Hepatocyte (in vitro differentiated cells): ENCODE data around the gene NUCKS1. TPM values are rescaled to one million over a fixed set of nuclear protein-coding genes. Genes with fewer than 3 reads are reported as not detected.

Experiments used
- DNase-seq: peaks from one replicate; pipeline ENCODE4 v3.0.0-alpha.2; 2016; ENCODE audit warnings: low spot score
- H2AFZ ChIP-seq: fragments of 200-600 bp; sonication (generic); 2 replicates; pipeline ENCODE4 v1.6.0; 2016; ENCODE audit warnings: antibody characterized with exemption, mild to moderate bottlenecking
- H3K27ac ChIP-seq: fragments of 200-600 bp; sonication (generic); 2 replicates; pipeline ENCODE4 v1.5.1; 2016; ENCODE audit warnings: mild to moderate bottlenecking
- H3K27me3 ChIP-seq: fragments of 200-600 bp; sonication (generic); 2 replicates; pipeline ENCODE4 v1.6.1; 2016
- H3K36me3 ChIP-seq: fragments of 200-600 bp; sonication (generic); replicated peaks from 2 replicates; pipeline ENCODE4 v1.5.1; 2016; ENCODE audit warnings: low read depth; ENCODE audit not compliant: insufficient read depth
- H3K4me1 ChIP-seq: fragments of 200-600 bp; sonication (generic); 2 replicates; pipeline ENCODE4 v1.5.1; 2016; ENCODE audit warnings: mild to moderate bottlenecking, moderate library complexity; ENCODE audit not compliant: insufficient read depth
- H3K4me2 ChIP-seq: fragments of 200-600 bp; sonication (generic); 2 replicates; pipeline ENCODE4 v1.6.0; 2016
- H3K4me3 ChIP-seq: fragments of 200-600 bp; sonication (generic); 2 replicates; pipeline ENCODE4 v1.5.1; 2016; ENCODE audit warnings: mild to moderate bottlenecking
- H3K79me2 ChIP-seq: fragments of 200-600 bp; sonication (generic); 2 replicates; pipeline ENCODE4 v1.6.0; 2017; ENCODE audit warnings: mild to moderate bottlenecking
- H3K9me2 ChIP-seq: fragments of 200-600 bp; sonication (generic); replicated peaks from 2 replicates; pipeline ENCODE4 v1.6.0; 2017; ENCODE audit warnings: mild to moderate bottlenecking; ENCODE audit not compliant: insufficient read depth
- H3K9me3 ChIP-seq: fragments of 200-600 bp; sonication (generic); 2 replicates; pipeline ENCODE4 v1.5.1; 2016; ENCODE audit warnings: low read depth, mild to moderate bottlenecking
- H4K20me1 ChIP-seq: fragments of 200-600 bp; sonication (generic); 2 replicates; pipeline ENCODE4 v1.6.0; 2016; ENCODE audit warnings: mild to moderate bottlenecking; ENCODE audit not compliant: insufficient read depth, poor library complexity, severe bottlenecking
- CTCF ChIP-seq: fragments of 200-600 bp; sonication (generic); IDR thresholded peaks from 2 replicates; pipeline ENCODE4 v1.5.1; 2016; ENCODE audit warnings: antibody characterized with exemption, mild to moderate bottlenecking; ENCODE audit not compliant: poor library complexity
- EZH2 ChIP-seq: fragments of 200-600 bp; sonication (generic); IDR thresholded peaks from 2 replicates; pipeline ENCODE4 v1.6.1; 2016; ENCODE audit warnings: antibody characterized with exemption, mild to moderate bottlenecking, borderline replicate concordance
- EZH2phosphoT487 ChIP-seq: fragments of 200-600 bp; sonication (generic); IDR thresholded peaks from one replicate; pipeline ENCODE4 v1.6.1; 2018; ENCODE audit warnings: antibody characterized with exemption, mild to moderate bottlenecking, low read depth, moderate library complexity; ENCODE audit not compliant: unreplicated experiment, severe bottlenecking
- WGBS: methylation state at CpG from one replicate; pipeline ENCODE4 v1.1.6; 2016; ENCODE audit warnings: low lambda C conversion rate; ENCODE audit errors: missing lambda C conversion rate; 5-methylcytosine and 5-hydroxymethylcytosine counted together
- polyA plus RNA-seq: library from polyadenylated mRNA; unstranded; fragments of >200 nt; fragmentation: Nextera tagmentation; extraction: Ambion mirVana; gene quantifications from 2 replicates; pipeline ENCODE4 v1.2.1, GENCODE V29; 2016
- total RNA-seq: library from RNA; depleted of rRNA; stranded (reverse); fragments of >200 nt; gene quantifications from 2 replicates; pipeline ENCODE4 v1.2.3, GENCODE V29; 2014

Gene NUCKS1
- total and polyA plus RNA-seq, 2 experiments from 2014 or later: 28.4 to 143 TPM

GRCh38 chr1:205741681-205742080 lies 8.3 kb downstream of the NUCKS1 start:
- Histone ChIP-seq H2AFZ (no peak overlapping the region), H4K20me1 (peaks cover 75% of the 10 kb centered on the region), H3K4me2 (peak overlapping the region; percentile 28), H3K27ac (peak overlapping the region; percentile 4), H3K4me1 (peaks cover 21% of the 10 kb centered on the region), H3K9me2 (no peaks in the 10 kb centered on the region), H3K9me3 (no peaks in the 10 kb centered on the region), H3K4me3 (no peak overlapping the region), H3K27me3 (no peaks in the 10 kb centered on the region), H3K79me2 (peaks cover 98% of the 10 kb centered on the region), H3K36me3 (no peaks in the 10 kb centered on the region)
- no peak for TF ChIP-seq EZH2
- no peak for TF ChIP-seq EZH2phosphoT487
- TF ChIP-seq CTCF: no peak
- 57% methylated on average over 1 of the region's 1 CpG for WGBS
- DNase-seq: no peak

DNA sequence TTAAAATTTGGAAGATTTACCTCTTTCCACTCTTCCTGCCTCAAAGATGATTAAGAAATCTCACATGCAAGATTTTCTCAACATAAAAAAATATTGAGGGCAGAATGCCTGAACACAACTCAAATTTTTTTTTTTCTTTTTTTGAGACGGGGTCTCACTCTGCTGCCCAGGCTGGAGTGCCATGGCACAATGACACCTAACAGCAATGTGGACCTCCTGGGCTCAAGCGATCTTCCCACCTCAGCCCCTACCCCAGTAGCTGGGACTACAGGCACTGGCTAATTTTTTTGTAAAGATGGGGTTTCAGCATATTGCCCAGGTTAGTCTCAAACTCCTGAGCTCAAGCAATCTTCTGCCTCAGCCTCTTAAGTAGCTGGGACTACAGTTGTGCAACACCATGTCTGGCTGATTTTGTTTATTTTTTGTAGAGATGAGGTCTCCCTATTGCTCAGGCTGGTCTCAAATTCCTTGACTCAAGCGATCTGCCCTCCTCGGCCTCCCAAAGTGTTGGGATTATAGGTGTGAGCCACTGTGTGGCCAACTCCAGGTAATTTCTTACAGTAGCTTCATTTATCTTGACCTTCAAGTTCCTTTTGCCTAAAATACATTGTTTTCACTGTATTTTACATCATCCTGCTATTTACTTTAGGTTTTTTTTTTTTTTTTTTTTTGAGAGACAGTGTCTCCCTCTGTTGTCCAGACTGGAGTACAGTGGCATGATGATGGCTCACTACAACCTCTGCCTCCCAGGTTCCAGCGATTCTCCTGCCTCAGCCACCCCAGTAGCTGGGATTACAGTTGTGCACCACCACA lies 10.4 kb downstream of the NUCKS1 start:
- Histone ChIP-seq H3K79me2 (peaks cover 98% of the 10 kb centered on the region), H3K4me1 (peaks cover 15% of the 10 kb centered on the region), H3K4me2 (no peak overlapping the region), H3K9me2 (no peaks in the 10 kb centered on the region), H3K36me3 (no peaks in the 10 kb centered on the region), H3K4me3 (no peak overlapping the region), H4K20me1 (peaks cover 72% of the 10 kb centered on the region), H3K27me3 (no peaks in the 10 kb centered on the region), H3K9me3 (no peaks in the 10 kb centered on the region), H3K27ac (no peak overlapping the region), H2AFZ (no peak overlapping the region)
- DNase-seq: no peak
- no peak for TF ChIP-seq EZH2phosphoT487
- no peak for TF ChIP-seq EZH2
- no peak for TF ChIP-seq CTCF
- WGBS: 66% methylated on average over 5 of the region's 5 CpGs

DNA sequence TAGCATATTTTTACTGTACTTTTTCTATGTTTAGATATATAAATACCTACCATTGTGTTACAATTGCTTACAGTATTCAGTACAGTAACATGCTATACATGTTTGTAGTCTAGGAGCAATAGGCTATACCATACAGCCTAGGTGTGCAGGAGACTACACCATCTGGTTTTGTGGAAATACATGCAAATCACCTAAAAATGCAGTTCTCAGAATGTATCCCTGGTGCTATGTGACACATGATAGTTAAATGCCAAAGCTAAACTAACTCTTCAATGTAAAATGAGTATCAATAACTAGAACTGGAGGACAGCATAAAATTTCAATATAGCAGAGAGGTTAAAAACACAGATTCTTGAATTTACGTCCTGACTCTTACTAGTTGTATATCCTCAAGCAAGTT lies 14.8 kb downstream of the NUCKS1 start:
- Histone ChIP-seq H3K4me3 (no peak overlapping the region), H3K27me3 (no peaks in the 10 kb centered on the region), H4K20me1 (peaks cover 77% of the 10 kb centered on the region), H3K36me3 (no peaks in the 10 kb centered on the region), H3K9me2 (no peaks in the 10 kb centered on the region), H3K4me1 (peaks cover 5% of the 10 kb centered on the region), H3K27ac (no peak overlapping the region), H2AFZ (no peak overlapping the region), H3K79me2 (peaks cover 100% of the 10 kb centered on the region), H3K4me2 (no peak overlapping the region), H3K9me3 (no peaks in the 10 kb centered on the region)
- DNase-seq: no peak
- TF ChIP-seq CTCF (no peak), EZH2phosphoT487 (no peak), EZH2 (no peak)
- WGBS: 90% methylated on average over 1 of the region's 1 CpG
